IPS DF 6.9 (cell line): ENCODE data around the gene LARGE1.

Experiments
- DNase-seq: peaks from one replicate; pipeline ENCODE4 v3.0.0-alpha.2; 2013; ENCODE audit warnings: low read depth, low spot score
- H3K27ac ChIP-seq: one replicate; pipeline ENCODE4 v1.5.1; 2013; ENCODE audit warnings: low read length, control low read depth
- H3K27me3 ChIP-seq: 2 replicates; pipeline ENCODE4 v1.6.1; 2013; ENCODE audit warnings: mild to moderate bottlenecking, low read length; ENCODE audit not compliant: control insufficient read depth, insufficient read depth
- H3K36me3 ChIP-seq: 2 replicates; pipeline ENCODE4 v1.6.1; 2013; ENCODE audit warnings: low read length; ENCODE audit not compliant: control insufficient read depth, insufficient read depth
- H3K4me1 ChIP-seq: 2 replicates; pipeline ENCODE4 v1.6.1; 2013; ENCODE audit warnings: low read length; ENCODE audit not compliant: control insufficient read depth, insufficient read depth
- H3K4me3 ChIP-seq: 2 replicates; pipeline ENCODE4 v1.5.1; 2013; ENCODE audit warnings: mild to moderate bottlenecking, low read length
- H3K9me3 ChIP-seq: 2 replicates; pipeline ENCODE4 v1.6.1; 2013; ENCODE audit warnings: low read length, inconsistent platforms; ENCODE audit not compliant: control insufficient read depth, insufficient read depth
- WGBS: extraction: QIAGEN DNeasy Blood & Tissue Kit; methylation state at CpG from one replicate; pipeline ENCODE4 v1.1.7; 2013; ENCODE audit warnings: mixed read lengths, missing lambda C conversion rate; ENCODE audit not compliant: insufficient read length, insufficient coverage; 5-methylcytosine and 5-hydroxymethylcytosine counted together

LARGE1 gene

DNA sequence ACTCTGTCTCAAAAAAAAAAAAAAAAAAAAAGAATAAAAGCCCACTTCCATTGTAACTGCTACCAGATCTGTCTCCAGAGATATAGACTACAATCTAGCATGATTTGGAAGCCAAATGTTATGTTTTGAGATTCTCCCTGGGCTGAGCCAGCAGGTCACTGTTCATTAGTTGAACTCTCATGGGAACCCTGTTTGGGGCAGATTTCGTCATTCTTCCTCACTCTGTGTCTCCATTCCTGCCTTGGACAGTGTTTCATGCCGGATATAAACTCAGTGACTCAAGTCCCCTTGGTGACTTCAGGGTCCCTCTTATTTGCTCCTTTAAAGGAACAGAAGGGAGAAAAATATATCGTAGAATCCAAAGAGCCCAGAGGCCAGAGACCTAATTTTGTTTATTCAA is 378.1 kb downstream of the LARGE1 start:
- DNase-seq: no peak
- H3K27me3 ChIP-seq: no peaks in the 10 kb centered on the region
- no CpG with 5 or more reads among the region's 3 CpGs for WGBS
- H3K27ac ChIP-seq: no peak overlapping the region
- H3K9me3 ChIP-seq: no peaks in the 10 kb centered on the region
- H3K36me3 ChIP-seq: no peaks in the 10 kb centered on the region
- no peaks in the 10 kb centered on the region for H3K4me1 ChIP-seq
- no peak overlapping the region for H3K4me3 ChIP-seq

DNA sequence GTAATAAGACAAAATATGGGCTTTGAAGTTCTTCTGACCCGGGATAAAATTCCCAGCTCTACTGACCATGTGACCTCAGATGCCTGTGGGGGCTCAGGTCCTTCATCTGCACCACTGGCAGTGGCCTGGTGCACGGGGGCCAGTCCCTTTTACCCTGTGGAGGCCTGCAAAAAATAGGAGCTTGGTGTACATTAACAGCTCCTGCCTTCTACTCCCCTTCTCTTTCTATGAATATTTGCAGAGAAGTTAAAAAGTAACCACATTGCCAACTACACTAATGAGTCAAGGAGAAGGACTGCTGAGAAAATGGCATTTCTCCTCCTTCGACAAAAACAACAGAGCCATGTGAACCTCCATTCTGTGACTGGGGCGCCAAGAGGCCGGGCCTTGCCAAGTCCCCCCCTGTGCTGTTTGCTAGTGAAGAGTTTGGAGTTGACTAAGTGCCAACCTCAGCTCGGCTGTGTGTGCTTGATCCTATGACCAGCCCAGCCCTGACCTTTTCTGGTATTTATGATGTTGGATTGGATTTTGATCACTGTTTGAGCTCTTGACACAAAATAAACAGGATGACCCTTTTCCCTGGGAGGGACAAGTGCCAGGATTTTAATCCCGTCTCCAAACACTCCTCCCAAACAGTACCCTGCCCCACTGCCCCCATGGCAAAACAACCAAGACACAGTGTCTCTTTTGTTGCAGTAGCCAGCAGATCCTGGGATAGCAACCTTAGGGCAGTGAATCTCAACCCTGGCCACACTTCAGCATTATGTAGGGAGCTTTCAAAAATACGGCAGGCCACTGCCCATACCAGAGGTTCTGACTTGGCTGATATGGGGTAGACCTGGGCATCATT is 380.1 kb downstream of the LARGE1 start:
- H3K4me3 ChIP-seq: no peak overlapping the region
- no peaks in the 10 kb centered on the region for H3K9me3 ChIP-seq
- no peak overlapping the region for H3K27ac ChIP-seq
- DNase-seq: no peak
- no peaks in the 10 kb centered on the region for H3K36me3 ChIP-seq
- H3K27me3 ChIP-seq: no peaks in the 10 kb centered on the region
- no peaks in the 10 kb centered on the region for H3K4me1 ChIP-seq
- no CpG with 5 or more reads among the region's 8 CpGs for WGBS

DNA sequence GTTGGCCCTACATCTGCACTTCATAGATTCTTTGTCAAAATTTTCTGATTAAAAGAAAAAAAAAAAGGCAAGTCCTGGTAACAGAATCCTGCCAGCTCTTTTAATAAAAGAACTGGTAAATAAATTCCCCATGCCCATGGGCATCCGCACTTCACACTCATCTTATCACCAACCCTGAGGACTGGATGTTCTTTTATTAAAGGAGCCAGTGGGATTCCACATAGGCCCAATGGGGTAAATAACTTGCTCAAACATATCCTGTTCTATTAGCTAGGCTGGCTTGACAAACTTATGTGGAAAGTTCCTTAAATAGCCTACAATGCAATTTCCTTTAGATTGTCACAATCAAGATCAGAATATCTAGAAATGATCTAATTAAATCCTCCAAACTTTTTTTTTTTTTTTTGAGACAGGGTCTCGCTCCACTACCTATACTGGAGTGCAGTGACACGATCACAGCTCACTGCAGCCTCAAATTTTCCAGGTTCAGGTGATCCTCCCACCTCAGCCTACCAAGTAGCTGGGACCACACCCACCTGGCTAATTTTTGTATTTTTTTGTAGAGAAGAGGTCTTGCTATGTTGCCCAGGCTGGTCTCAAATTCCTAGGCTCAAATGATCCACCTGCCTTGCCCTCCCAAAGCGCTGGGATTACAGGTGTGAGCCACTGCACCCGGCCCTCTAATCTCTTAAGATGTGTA is 380.9 kb downstream of the LARGE1 start:
- Histone ChIP-seq H3K9me3 (no peaks in the 10 kb centered on the region), H3K4me3 (no peak overlapping the region), H3K36me3 (no peaks in the 10 kb centered on the region), H3K27ac (no peak overlapping the region), H3K4me1 (no peaks in the 10 kb centered on the region), H3K27me3 (no peaks in the 10 kb centered on the region)
- WGBS: no CpG with 5 or more reads among the region's 5 CpGs
- no peak for DNase-seq

DNA sequence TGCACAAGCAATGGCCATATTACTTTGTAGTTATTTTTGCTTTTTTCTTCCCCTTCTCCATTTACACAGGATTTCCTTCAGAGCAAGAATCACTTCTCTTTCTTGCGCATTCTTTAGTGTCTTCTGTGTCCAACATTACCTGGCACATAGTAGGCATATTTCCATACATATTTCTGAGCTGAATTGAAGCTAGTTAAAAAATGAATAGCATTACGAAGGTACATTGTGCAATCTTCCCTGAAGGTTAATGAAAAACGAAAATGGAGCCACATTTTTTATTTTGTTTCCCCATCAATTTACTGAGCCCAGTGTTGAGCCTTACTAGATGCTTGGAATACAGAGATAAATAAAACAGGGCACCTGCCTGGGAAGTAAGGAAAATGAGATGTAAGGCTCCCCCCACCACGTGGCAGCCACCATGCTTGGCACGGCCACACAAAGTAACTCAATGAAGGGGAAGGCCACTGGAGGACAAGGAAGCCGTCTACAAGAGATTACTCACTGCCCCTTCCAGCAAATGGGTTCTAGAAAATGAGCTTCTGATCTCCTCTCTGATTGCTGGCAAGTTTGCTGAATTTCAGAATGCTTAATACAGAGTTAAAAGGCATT is 381.9 kb downstream of the LARGE1 start:
- no CpG with 5 or more reads among the region's 6 CpGs for WGBS
- Histone ChIP-seq H3K27ac (no peak overlapping the region), H3K27me3 (no peaks in the 10 kb centered on the region), H3K9me3 (no peaks in the 10 kb centered on the region), H3K4me3 (no peak overlapping the region), H3K4me1 (no peaks in the 10 kb centered on the region), H3K36me3 (no peaks in the 10 kb centered on the region)
- DNase-seq: no peak

DNA sequence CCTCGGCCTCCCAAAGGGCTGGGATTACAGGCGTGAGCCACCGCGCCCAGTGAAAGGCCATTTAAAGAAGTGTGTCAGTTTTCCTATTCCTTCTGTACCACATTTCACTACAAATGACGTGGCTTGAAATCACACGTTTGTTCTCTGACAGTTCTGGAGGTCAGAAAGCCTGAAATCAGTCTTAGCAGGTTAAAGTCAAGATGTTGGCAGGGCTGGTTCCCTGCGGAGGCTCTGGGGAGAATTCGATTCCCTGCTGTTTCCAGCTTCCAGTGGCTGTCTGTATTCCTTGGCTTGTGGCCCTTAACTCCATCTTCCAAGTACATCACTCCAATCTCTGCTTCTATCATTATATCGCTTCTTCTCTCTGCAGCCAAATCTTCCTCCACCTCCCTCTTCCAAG is 383.2 kb downstream of the LARGE1 start:
- Histone ChIP-seq H3K4me3 (no peak overlapping the region), H3K27me3 (no peaks in the 10 kb centered on the region), H3K27ac (no peak overlapping the region), H3K9me3 (no peaks in the 10 kb centered on the region), H3K4me1 (no peaks in the 10 kb centered on the region), H3K36me3 (no peaks in the 10 kb centered on the region)
- DNase-seq: no peak
- WGBS: no CpG with 5 or more reads among the region's 9 CpGs

DNA sequence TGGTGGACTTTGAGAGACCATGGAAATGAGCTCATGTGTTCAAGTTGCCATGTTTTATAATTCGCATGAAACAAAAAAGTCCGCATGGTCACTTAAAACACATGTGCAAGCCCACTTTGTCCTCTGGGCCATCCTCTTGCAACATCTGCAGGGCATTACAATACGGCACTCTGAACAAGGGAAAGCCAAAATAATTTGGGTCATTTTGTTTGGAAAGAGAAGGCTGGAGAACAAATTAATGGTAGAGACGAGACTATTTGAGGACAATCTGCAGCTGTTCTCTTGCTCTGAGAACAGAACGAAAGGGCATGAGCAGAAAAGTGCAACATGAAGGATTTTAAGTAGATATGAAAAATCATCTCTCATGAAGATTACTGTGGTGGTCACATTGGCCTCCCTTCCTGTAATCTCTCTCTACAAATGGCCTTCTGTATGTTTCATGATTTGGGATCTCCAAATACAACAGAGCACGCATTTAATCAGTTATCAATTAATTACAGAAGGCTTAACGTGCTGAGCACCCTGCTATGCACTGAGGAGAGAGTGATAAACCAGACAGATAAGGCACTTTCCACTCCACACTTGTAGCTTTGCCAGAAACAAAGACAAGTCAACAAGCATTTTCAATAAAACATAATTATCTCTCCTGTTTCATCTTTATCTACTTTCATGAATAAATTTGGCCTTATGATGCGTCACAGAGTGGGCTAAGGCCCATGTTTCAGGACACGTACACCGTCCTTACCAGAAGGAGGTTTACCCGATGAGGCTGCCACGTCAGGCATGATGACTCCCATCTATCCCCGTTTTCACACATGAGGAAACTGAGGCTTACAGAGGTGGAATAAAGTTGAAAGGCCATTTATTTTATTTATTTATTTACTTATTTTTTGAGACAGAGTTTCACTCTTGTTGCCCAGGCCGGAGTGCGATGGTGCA is 384.1 kb downstream of the LARGE1 start:
- no peaks in the 10 kb centered on the region for H3K4me1 ChIP-seq
- no peak overlapping the region for H3K4me3 ChIP-seq
- H3K36me3 ChIP-seq: no peaks in the 10 kb centered on the region
- H3K9me3 ChIP-seq: no peaks in the 10 kb centered on the region
- H3K27ac ChIP-seq: no peak overlapping the region
- H3K27me3 ChIP-seq: no peaks in the 10 kb centered on the region
- no CpG with 5 or more reads among the region's 15 CpGs for WGBS
- DNase-seq: no peak

DNA sequence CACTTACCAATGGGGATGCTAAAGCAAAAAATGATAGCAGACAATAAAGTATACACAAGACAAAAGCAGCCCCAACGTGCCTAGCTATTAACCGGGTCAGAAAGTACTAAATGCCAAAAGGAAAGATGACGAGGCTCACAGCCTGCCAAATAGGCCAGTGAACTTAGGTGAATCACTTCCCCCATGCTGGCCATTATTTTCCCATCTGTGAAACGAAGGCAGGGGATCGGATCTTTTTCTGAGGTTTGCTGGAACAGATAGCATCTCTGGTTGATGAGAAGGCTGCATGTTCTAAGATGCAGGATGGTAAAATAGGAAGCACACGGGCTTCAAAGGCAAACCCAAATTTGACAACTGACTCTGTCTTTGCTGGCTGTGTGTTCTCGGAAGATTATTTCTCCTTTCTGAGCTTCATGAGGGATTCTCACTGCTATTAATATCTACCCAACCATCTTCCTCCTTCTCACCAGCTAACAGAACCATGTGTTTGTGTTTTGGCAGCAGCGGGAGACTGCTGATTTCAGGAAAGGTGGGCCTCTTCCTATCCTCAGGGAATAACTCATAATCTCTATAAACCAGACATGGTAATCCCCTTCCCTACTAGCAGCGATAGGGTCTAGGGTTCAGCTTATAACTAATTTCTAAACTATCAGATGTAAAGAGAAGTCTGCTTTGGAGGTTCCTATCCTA is 390.7 kb downstream of the LARGE1 start:
- Histone ChIP-seq H3K9me3 (no peaks in the 10 kb centered on the region), H3K36me3 (no peaks in the 10 kb centered on the region), H3K4me3 (no peak overlapping the region), H3K4me1 (no peaks in the 10 kb centered on the region), H3K27me3 (no peaks in the 10 kb centered on the region), H3K27ac (no peak overlapping the region)
- WGBS: no CpG with 5 or more reads among the region's 9 CpGs
- no peak for DNase-seq

DNA sequence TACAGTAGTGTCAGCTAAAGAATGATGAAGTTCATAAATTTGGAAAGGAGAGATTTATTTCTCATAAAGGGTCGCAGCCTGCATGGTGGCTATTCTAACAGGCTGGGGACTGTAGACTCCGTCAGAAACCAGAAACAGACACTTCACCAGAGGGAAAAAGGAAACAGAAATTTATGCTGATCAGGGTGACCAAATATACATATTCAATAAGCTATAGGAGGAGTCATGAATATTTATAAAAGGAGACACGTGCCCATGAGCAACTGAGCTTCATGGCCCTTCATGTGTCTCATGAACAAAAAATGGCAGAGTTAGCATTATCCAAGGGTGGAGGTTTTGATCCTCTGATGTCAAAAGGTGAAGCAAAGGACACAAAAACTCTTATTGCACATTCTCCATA is 392.1 kb downstream of the LARGE1 start:
- Histone ChIP-seq H3K4me3 (no peak overlapping the region), H3K27me3 (no peaks in the 10 kb centered on the region), H3K9me3 (no peaks in the 10 kb centered on the region), H3K4me1 (no peaks in the 10 kb centered on the region), H3K27ac (no peak overlapping the region), H3K36me3 (no peaks in the 10 kb centered on the region)
- no CpG with 5 or more reads among the region's 3 CpGs for WGBS
- no peak for DNase-seq

DNA sequence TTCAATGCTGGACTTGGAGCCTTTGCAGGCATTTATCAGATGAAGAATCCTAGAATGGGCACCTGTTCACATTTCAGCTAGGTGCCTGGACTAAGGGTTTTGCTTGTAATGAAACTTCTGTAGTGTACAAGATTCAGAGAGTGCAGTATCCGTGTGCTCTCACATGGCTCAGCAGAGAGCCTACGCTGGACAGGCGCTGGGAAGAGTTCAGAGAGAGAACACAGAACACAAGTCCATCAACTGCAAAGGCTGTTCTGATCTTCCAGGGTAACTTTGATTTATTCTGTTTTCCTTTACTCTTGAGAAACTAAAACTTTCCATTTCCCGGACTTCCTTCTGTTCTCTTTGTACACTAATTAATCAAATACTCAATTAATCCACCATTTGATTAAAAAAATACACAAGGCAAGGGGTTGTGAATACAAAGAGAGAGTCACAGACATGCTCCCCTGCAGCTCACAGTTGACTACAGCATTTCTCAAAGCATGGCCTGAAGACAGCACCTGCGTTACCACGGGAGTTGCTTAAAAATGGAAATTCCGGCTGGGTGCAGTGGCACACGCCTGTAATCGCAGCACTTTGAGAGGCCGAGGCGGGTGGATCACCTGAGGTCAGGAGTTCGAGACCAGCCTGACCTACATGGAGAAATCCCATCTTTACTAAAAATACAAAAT is 393.7 kb downstream of the LARGE1 start:
- 100% methylated on average over 1 of the region's 12 CpGs for WGBS
- Histone ChIP-seq H3K27ac (no peak overlapping the region), H3K4me3 (no peak overlapping the region), H3K36me3 (no peaks in the 10 kb centered on the region), H3K4me1 (no peaks in the 10 kb centered on the region), H3K9me3 (no peaks in the 10 kb centered on the region), H3K27me3 (no peaks in the 10 kb centered on the region)
- no peak for DNase-seq
